Cerebellar cortex (tissue), 1 donor: ENCODE results near the gene COLQ.
"Not testable (repeated sequence)": the region's sequence is repeated elsewhere in the genome, so short reads cannot be mapped to it uniquely, and the experiment has no call there.

Experiments used
- DNase-seq: peaks from one replicate; pipeline ENCODE4 v3.0.0-alpha.2; 2015; ENCODE audit warnings: low spot score

The COLQ gene

DNA sequence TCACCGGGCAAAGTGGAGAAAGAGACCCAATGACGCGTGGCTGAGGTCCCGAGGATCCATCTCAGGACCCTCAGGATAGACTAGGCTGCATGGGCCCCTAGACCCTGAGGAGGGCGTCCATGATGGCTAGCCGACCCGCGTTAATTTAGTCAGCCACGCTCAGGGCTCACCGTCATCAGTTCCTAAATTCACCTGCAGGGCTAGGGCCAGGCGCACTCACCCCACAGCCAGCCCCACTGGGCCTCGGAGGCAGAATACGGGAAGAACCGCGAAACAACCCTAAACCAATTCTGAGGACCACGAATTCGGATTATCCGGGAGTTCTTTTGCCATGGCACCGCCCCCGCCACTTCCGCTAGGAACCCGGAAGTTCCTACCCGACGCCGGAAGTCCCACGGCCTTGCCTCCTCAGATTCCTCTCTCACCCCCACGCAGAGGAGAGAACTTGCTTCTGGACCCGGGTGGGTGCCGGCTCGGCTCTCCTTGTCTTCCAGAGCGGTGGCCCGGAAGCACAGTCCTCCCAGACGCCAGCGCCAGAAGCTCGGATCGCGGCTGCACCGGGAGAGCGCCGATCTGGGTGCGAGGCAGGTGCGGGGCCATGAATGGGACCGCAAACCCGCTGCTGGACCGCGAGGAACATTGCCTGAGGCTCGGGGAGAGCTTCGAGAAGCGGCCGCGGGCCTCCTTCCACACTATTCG, 94.2 kb downstream of the COLQ start, which contains the start of the genes EAF1 and METTL6:
Gene EAF1, plus strand, starts transcription at position 417 of the 699 bp plus-strand sequence. Its CDS starts 182 bp downstream, at position 599.
Gene METTL6, minus strand, starts transcription at position 363 of the 699 bp plus-strand sequence. CDS start 1,033 bp downstream, outside the sequence.
- peak; percentile 90 for DNase-seq

- DNase-seq = no peak
These were observed 94.9 kb downstream of the COLQ start for GRCh38 chr3:15426579-15427118.

GRCh38 chr3:15420871-15421270, 100.6 kb downstream of the COLQ start:
- no peak for DNase-seq

DNA sequence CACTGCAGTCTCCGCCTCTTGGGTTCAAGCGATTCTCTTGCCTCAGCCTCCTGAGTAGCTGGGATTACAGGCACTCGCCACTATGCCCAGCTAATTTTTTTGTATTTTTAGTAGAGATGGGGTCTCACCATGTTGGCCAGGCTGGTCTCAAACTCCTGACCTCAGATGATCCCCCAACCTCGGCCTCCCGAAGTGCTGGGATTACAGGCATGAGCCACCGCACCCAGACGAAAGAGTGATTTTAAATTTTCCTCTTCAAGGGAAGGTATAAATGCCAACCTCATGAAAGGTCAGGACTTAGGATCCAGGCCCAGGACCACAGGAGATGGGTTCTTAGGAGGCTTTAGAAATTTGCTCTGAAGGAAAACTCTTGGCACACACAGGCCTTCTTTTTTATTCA, 110.5 kb downstream of the COLQ start:
- not testable (repeated sequence) for DNase-seq

DNA sequence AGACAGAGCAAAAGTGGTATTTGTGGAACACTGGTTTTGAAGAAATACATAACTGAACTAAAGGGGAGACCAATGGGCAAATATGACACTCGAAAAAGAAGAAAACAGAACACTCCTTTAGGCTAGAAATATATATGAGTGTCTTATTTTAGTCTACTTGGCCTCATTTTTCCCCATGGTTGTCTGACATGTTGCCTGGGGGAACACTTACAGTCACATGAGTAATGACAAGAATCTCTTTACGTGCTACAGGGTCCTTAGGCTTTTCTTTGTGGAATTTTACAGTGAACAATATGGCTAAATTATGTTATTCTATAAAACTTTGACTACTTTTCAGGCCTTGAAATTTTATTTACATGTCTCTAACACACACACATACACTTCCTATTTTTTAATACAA, 111.7 kb downstream of the COLQ start:
- no peak for DNase-seq

- DNase-seq = no peak
These were observed 112.3 kb downstream of the COLQ start for GRCh38 chr3:15409239-15409638.

- peak; percentile 80 for DNase-seq
These were observed 116.0 kb downstream of the COLQ start for GRCh38 chr3:15405448-15406050.

GRCh38 chr3:15404767-15405166, 116.7 kb downstream of the COLQ start:
- DNase-seq = no peak

- no peak for DNase-seq
These were observed 117.5 kb downstream of the COLQ start for GRCh38 chr3:15403965-15404364.

DNA sequence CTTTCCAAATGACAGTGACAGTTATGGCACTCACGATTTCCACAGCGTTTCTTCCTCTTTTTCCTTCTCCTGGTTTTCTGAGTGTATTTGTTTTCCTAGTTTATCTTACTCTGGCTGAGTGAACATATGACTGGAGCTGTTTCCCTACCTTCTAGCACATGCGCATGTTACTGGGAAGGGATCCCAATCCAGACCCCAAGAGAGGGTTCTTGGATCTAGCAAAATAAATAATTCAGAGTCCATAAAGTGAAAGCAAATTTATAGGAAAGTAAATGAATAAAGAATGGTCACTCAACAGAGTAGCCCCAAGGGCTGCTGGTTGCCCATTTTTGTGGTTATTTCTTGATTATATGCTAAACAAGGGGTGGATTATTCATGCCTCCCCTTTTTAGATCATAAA, 118.0 kb downstream of the COLQ start:
- no peak for DNase-seq

GRCh38 chr3:15401936-15402335, 119.6 kb downstream of the COLQ start:
- DNase-seq = no peak
